Measurements from ENCODE around the gene C2CD3.

GRCh38 chr11:74179234-74180052 is 8.6 kb upstream of the C2CD3 start:
- TF ChIP-seq CEBPB (IDR thresholded peaks at IDR 0.05; ENCODE audit: low read depth, low read length) = no peak
- no peak for TF ChIP-seq CTCF (conservative IDR thresholded peaks at IDR 0.05; ENCODE audit: low read depth, low read length)
- TF ChIP-seq POLR2A (IDR thresholded peaks at IDR 0.05; ENCODE audit: low read depth, low read length) = no peak
- no peak for TF ChIP-seq RAD21 (IDR thresholded peaks at IDR 0.05; ENCODE audit: low read length)
- TF ChIP-seq MAZ (IDR thresholded peaks at IDR 0.05; ENCODE audit: borderline replicate concordance, low read depth, low read length) = no peak
- no peak for TF ChIP-seq MAFK (IDR thresholded peaks at IDR 0.05; ENCODE audit: low read depth, low read length)
- TF ChIP-seq MXI1 (IDR thresholded peaks at IDR 0.05; ENCODE audit: borderline replicate concordance, low read depth, low read length) = no peak
- TF ChIP-seq BHLHE40 (IDR thresholded peaks at IDR 0.05; ENCODE audit: low read depth, low read length) = no peak
- no peak for TF ChIP-seq ELK1 (IDR thresholded peaks at IDR 0.05; ENCODE audit: borderline replicate concordance, low read depth, low read length)
- no peak for TF ChIP-seq SMC3 (IDR thresholded peaks at IDR 0.05; ENCODE audit: low read depth, low read length)
